ENCODE results near the gene COL18A1.

GRCh38 chr21:45362077-45362747 is 42.8 kb upstream of the COL18A1 start:
- TF ChIP-seq SRF (IDR thresholded peaks at IDR 0.05; ENCODE audit: low read depth, low read length) (no peak), EZH2 (IDR thresholded peaks at IDR 0.05; ENCODE audit: low read depth, low read length, severe bottlenecking) (no peak), TCF12 (IDR thresholded peaks at IDR 0.05; ENCODE audit: low read depth, low read length) (no peak), POLR2A (IDR thresholded peaks at IDR 0.05; ENCODE audit: control extremely low read depth in 1 of 2, low read depth in 2 of 2, low read length in 2 of 2) (no peak), CBX8 (IDR thresholded peaks at IDR 0.05; ENCODE audit: borderline replicate concordance, low read depth, low read length) (no peak), RXRA (IDR thresholded peaks at IDR 0.05; ENCODE audit: insufficient read depth, low read depth, low read length) (no peak), CHD2 (IDR thresholded peaks at IDR 0.05; ENCODE audit: low read length) (no peak)

Data from H1 (cell line).